ENCODE measurements around the gene TUBA1A. TPM values are rescaled to one million over a fixed set of nuclear protein-coding genes. Genes with fewer than 3 reads are reported as not detected.

The TUBA1A gene
- total RNA-seq, 1 donor from 2014 or later = 1,742 TPM

- Mint-ChIP-seq H3K27me3 (ENCODE audit: low read depth) (no peaks in the 10 kb centered on the region), H3K27ac (ENCODE audit: unreplicated experiment) (no peak overlapping the region), H3K9me3 (no peaks in the 10 kb centered on the region), H3K36me3 (ENCODE audit: low read depth) (no peaks in the 10 kb centered on the region), H3K4me1 (peaks cover 20% of the 10 kb centered on the region), H3K4me3 (no peak overlapping the region)
- DNase-seq (ENCODE audit: low read depth, low spot score) = no peak
- no peak for TF ChIP-seq CTCF (conservative IDR thresholded peaks at IDR 0.05)
Measured at GRCh38 chr12:49208676-49209075, 19.8 kb upstream of the TUBA1A start.

DNA sequence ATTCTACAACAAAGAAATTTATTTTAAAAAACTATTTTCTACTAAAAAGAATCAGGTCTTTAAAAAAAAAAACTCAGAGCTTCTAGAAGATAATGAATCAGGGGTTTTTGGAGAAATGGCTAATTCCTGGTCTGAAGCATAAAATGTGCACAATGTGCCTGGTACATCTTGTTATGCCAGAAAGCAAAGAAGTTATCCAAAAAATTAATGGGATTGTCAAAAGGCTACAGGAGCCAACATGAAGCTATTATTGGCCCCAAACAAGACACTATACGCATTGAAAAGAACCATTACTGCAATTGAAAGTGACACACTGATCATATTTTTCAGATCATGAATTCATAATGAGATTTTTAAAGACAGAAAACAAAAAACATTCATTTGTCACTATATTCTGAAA is 19.3 kb upstream of the TUBA1A start:
- Mint-ChIP-seq H3K9me3 (no peaks in the 10 kb centered on the region), H3K4me3 (no peak overlapping the region), H3K27me3 (ENCODE audit: low read depth) (no peaks in the 10 kb centered on the region), H3K27ac (ENCODE audit: unreplicated experiment) (no peak overlapping the region), H3K4me1 (peaks cover 16% of the 10 kb centered on the region), H3K36me3 (ENCODE audit: low read depth) (no peaks in the 10 kb centered on the region)
- no peak for TF ChIP-seq CTCF (conservative IDR thresholded peaks at IDR 0.05)
- no peak for DNase-seq (ENCODE audit: low read depth, low spot score)

- Mint-ChIP-seq H3K4me1 (peaks cover 21% of the 10 kb centered on the region), H3K27ac (ENCODE audit: unreplicated experiment) (no peak overlapping the region), H3K36me3 (ENCODE audit: low read depth) (no peaks in the 10 kb centered on the region), H3K4me3 (no peak overlapping the region), H3K27me3 (ENCODE audit: low read depth) (no peaks in the 10 kb centered on the region), H3K9me3 (no peaks in the 10 kb centered on the region)
- no peak for TF ChIP-seq CTCF (conservative IDR thresholded peaks at IDR 0.05)
- no peak for DNase-seq (ENCODE audit: low read depth, low spot score)
Measured at GRCh38 chr12:49206389-49206788, 17.5 kb upstream of the TUBA1A start.

- Mint-ChIP-seq H3K4me3 (peak overlapping the region; percentile 56), H3K27ac (ENCODE audit: unreplicated experiment) (peak overlapping the region; percentile 73), H3K9me3 (no peaks in the 10 kb centered on the region), H3K4me1 (peaks cover 50% of the 10 kb centered on the region), H3K36me3 (ENCODE audit: low read depth) (no peaks in the 10 kb centered on the region), H3K27me3 (ENCODE audit: low read depth) (no peaks in the 10 kb centered on the region)
- TF ChIP-seq CTCF (conservative IDR thresholded peaks at IDR 0.05) = no peak
- no peak for DNase-seq (ENCODE audit: low read depth, low spot score)
Measured at GRCh38 chr12:49201595-49202295, 12.9 kb upstream of the TUBA1A start.

DNA sequence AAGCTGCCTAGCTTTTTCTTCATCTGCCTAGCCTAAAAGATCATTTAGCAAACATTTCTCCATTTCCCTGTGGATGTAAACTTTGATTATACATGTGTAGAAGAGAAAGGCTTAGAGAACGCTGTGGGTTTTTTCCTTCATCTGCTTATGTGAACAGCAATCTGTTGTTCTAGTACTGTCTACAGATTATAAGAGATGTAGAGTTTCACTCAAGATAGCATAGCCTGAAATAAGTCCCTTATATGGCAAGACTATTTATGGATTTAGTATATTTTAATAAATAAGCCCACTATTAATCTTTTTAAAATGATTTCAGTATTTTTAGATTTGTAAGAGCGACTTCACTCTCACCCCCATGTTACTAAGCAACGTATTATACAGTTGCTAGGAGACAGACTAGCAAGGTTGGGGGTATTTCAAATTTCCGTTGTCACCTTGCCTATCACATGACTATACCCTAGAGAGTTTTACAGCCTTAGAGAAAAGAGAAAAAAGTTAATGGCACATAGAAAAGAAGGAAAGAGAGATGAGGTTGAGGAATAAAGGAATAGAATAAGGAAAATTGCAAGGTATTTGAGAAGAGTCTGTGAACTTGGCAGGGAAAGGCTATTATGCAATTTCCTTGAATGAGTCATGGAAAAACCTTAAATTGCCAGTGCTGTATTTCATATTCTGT is 12.2 kb upstream of the TUBA1A start:
- Mint-ChIP-seq H3K27me3 (ENCODE audit: low read depth) (no peaks in the 10 kb centered on the region), H3K4me3 (peak overlapping the region; percentile 56), H3K36me3 (ENCODE audit: low read depth) (no peaks in the 10 kb centered on the region), H3K27ac (ENCODE audit: unreplicated experiment) (peak overlapping the region; percentile 73), H3K4me1 (peaks cover 51% of the 10 kb centered on the region), H3K9me3 (no peaks in the 10 kb centered on the region)
- TF ChIP-seq CTCF (conservative IDR thresholded peaks at IDR 0.05) = no peak
- no peak for DNase-seq (ENCODE audit: low read depth, low spot score)
